ENCODE results near the gene DPF3.

The DPF3 gene

DNA sequence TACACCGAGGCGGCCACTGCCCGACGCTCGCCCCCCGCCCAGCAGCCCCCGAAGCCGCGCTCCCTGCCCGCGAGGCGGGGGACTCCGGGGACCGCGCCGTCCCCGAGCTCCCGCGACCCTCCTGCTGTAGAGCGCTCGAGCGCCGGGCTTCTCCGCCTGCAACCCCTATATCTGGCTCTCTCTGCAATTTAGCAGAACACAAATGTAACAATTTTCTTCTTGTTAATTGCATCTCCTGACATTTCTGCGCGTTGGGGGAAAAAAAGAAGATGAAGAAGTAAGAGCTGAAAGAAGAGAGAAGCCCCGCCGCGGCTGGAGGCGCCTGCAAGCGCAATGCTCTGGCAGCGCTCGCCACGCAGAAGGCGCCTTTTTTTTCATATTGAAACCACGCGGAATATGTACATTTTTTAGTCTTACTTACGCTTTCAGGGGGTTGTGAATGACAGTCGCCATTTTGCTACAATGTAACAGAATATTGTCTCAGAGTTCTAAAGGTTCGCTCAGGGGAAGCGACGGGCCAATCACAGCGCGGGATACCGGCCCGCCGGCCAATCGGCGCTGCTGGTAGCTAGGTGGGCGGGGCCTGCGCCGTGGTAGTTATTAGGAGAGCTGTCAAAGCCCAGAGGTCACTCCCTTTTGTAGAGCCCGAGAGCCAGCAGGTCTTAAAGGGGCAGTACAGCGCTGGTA is at the start of gene DPF3:
Gene DPF3, minus strand, starts transcription at position 466 of the 687 bp plus-strand sequence. Its CDS starts 13 bp downstream, at position 453.
- DNase-seq: peak; percentile 99

DNA sequence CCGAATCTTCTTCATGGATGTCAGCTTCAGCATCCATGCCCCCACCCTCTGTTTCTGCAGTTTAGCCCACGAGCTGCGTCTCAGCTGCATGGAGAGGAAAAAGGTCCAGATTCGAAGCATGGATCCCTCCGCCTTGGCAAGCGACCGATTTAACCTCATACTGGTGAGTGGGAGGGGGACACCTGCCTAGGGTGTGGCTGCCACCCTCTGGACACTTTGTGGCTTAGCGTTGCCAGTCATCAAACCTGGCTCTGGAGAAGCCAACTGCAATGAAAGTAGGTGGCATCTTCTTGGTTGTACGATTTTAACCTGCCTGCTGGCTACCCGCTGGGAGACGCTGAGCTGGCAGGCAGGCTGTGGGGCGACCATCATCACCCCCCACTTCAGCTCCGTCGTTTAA is 49.0 kb upstream of the DPF3 start:
- no peak for DNase-seq

DNA sequence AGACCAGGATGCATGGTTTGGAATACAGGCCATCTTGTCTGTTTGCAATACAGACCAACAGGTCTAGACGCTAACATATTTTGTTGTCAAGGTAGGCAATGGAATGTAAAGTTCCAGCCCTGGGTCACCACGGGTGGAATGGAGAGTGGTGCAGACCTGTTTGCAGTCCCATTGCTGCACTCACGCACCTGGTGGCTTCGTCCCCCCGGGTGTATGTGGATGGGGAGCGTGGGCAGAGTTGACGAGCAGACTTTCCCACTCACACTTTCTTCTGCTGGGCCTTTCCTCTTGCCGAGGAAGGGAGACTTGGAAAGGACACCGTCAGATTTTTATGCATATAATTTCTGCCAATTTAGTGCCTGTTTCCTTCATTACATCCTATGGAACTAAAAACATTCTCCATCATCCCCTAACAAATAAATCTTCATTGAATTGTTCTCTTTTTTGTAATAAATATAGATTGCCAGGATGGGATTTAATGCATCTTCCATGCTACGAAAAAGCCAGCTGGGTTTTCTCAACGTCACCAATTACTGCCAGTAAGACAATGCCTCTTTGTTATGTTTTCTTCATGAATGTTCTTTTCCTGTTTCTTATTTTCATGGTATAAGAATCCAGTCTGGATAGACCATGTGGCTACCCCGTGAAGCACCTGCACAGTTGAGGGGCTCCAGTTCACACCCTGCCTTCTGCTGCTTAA is 47.5 kb upstream of the DPF3 start:
- no peak for DNase-seq

DNA sequence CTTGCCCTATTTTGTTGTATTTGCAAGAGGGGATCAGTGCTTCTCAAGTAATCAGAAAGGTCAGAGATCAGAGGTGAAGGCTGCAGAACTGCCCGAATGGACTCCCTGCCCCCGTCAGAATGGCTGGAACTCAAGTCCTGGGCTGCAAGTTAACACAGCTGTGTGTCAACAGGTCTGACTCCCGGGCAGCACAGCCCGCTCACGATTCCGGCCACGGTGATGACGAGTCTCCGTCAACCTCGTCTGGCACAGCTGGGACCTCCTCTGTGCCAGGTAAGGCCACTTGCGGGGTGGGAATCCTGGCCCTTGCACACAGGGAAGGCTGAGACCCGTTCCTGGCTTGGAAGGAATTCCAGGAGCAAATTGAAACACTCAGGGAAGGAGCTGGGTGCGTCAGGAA is 45.7 kb upstream of the DPF3 start:
- no peak for DNase-seq

- no peak for DNase-seq
Observed at GRCh38 chr14:72932893-72933292, 39.0 kb upstream of the DPF3 start.

GRCh38 chr14:72929316-72930080 is 35.6 kb upstream of the DPF3 start:
- DNase-seq: no peak

DNA sequence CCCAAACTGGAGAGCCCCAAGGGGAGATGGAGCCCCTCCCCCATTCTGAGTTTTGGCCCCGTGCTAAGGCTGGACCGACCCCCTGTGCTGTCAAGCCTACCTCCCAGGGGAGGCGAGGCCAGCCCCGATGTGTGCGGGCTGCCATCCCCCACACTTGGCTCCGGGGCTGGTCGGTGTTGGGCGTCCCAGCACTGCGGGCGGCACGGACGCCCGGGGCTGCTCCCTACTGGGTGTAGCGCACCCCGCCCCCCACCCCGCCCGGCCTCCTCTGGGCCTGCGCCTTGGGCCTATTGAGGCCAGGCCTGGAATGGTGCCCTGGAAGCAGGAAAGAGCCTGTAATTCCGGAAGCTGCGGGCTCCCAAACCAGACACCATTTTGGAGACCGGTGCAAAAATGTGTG is 35.0 kb upstream of the DPF3 start:
- no peak for DNase-seq

- peak; percentile 99 for DNase-seq
Observed at GRCh38 chr14:72926292-72927028, 32.6 kb upstream of the DPF3 start, which contains the start of gene DCAF4. Gene DCAF4 (plus strand): TSS chr14:72926464. CDS start chr14:72937979, 11,515 bp downstream.

- no peak for DNase-seq
Observed at GRCh38 chr14:72925815-72926291, 32.0 kb upstream of the DPF3 start.

DNA sequence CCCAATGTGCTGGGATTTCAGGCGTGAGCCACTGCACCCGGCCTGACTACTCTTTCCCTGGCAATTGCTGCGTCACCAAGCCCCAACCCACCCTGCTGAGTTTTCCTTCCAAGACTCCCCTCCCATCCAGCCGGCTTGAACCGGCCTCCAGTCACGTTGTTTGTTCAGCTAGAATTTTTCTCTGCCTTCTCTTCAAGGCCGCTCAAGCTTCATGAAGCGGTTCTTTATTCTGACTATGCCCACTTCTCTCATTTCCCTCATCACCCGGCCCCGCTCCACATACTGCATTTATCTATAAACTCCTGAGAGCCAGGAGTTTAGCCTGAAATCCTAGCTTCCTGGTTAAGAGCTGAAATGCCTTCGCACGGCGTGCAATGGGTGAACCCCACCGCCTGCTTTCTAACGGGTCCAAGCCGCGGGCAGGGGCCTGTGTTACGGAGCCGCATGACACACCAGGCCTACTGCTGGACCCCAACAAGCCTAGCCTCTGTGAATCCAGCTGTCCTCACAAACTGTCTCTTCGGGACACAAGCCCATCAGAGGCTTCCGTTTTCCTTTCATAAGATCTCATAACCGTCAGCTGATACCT is 31.4 kb upstream of the DPF3 start:
- DNase-seq: no peak

- DNase-seq: no peak
Observed at GRCh38 chr14:72924337-72924736, 30.4 kb upstream of the DPF3 start.

- DNase-seq: no peak
Observed at GRCh38 chr14:72921396-72921795, 27.5 kb upstream of the DPF3 start.

DNA sequence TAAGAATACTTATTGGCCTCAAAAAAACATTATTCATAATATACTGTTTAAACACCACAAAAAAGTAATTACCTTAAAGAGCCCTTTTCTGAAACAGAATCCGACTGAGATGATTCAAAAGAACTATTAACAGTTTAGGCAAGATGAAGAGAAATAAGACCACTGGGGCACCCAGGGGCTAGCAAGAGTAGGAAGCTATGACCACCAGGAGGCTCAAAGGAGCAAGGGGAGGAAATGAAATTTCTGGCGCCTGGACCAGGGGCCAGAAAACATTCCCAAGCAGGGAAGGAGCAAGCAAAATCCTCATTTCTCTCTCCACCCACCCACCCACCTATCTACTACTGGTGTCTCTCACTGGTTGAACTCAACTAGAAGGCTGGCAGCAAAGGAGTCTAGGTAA is 26.1 kb upstream of the DPF3 start:
- no peak for DNase-seq

- no peak for DNase-seq
Observed at GRCh38 chr14:72917094-72917802, 23.3 kb upstream of the DPF3 start.

DNA sequence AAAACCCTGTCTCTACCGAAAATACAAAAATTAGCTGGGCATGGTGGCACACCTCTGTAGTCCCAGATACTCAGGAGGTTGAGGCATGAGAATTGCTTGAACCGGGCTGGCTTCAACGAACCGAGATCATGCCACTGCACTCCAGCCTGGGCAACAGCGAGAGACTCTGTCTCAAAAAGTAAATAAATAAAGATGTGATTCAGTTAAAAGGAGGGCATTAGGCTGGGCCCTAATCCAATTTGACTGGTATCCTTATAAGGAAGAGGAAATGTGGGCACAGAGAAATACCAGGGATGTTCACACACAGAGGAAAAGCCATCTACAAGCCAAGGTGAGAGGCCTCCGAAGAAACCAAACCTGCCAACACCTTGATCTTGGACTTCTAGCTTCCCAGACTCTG is 22.3 kb upstream of the DPF3 start:
- no peak for DNase-seq

- no peak for DNase-seq
Observed at GRCh38 chr14:72913809-72914208, 19.9 kb upstream of the DPF3 start.

DNA sequence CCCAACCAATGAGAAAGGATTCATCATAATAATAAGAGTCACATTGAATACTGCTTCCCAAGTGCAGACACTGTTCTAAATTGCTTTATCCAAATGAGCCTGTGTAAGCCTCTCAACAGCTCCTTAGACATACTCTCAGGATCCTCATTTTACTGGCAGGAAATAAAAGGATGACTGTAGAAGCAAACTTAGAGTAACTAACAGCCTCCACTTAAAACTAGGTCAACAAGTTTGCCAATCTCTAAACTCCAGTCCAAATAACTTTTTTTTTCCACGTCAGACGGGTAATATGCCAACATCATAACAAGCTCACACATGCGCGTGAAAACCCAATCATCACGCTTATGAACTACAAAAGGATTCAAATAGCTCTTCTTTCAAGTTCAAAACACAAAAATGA is 15.3 kb upstream of the DPF3 start:
- DNase-seq: no peak

GRCh38 chr14:72907886-72908285 is 14.0 kb upstream of the DPF3 start:
- DNase-seq: peak; percentile 76

DNA sequence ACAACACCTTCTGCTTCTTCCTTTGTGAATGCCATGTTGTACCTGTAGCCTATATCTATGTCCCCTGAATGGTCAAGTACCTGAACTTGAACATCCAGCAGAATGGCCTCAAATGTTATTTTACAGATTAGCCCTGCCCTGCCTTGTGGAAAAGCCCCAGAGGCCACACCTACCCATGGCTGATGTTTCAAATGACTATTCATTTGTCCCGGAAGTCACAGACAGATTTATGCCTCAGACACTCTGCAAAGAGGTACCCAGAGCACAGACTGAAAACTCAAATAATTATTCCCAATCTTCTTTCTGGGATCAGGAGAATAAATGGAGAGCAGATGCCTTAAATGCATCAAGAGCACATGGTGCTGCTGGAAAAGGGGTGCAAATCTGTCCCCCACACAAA is 13.0 kb upstream of the DPF3 start:
- DNase-seq: no peak

GRCh38 chr14:72906316-72906715 is 12.4 kb upstream of the DPF3 start:
- DNase-seq: peak; percentile 69

GRCh38 chr14:72904840-72905561 is 11.1 kb upstream of the DPF3 start:
- DNase-seq: peak; percentile 84

All from HCEC 1CT (cell line).